Measurements from ENCODE around the gene ASMT.

DNA sequence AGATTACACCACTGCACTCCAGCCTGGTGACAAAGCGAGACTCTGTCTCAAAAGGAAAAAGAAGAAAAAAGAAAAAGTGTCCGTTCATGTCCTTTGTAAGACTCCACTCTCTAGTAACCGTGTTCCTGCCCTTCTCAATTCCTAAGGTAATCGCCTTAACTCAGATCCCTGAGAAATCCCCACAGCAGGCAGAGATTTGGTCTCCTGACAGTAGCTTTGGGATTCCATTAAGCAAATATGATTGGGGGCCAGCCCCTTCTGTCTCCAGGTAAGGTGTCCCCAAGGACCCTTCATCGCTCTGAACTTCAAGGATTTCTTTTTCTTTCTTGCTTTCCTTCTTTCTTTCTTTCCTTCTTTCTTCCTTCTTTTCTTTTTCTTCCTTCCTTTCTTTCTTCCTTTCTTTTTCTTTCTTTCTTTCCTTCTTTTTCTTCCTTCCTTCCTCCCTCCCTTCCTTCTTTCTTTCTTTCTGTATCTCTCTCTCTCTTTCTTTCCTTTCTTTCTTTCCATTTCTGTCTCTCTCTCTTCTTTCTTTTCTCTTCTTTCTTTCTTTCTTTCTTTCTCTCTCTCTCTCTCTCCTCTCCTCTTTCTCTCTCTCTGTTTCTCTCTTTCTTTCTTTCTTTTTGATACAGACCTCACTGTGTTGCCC is 2.1 kb upstream of the ASMT start:
- TF ChIP-seq, protein P1, sequence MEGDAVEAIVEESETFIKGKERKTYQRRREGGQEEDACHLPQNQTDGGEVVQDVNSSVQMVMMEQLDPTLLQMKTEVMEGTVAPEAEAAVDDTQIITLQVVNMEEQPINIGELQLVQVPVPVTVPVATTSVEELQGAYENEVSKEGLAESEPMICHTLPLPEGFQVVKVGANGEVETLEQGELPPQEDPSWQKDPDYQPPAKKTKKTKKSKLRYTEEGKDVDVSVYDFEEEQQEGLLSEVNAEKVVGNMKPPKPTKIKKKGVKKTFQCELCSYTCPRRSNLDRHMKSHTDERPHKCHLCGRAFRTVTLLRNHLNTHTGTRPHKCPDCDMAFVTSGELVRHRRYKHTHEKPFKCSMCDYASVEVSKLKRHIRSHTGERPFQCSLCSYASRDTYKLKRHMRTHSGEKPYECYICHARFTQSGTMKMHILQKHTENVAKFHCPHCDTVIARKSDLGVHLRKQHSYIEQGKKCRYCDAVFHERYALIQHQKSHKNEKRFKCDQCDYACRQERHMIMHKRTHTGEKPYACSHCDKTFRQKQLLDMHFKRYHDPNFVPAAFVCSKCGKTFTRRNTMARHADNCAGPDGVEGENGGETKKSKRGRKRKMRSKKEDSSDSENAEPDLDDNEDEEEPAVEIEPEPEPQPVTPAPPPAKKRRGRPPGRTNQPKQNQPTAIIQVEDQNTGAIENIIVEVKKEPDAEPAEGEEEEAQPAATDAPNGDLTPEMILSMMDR (conservative IDR thresholded peaks at IDR 0.05 in 1 of 2, IDR thresholded peaks at IDR 0.05 in 1 of 2; ENCODE audit: low read depth in 1 of 2, low read length in 2 of 2) = no peak
- no peak for TF ChIP-seq EZH2 (IDR thresholded peaks at IDR 0.05; ENCODE audit: low read length, missing control alignments)

Data from fibroblast of lung (primary cell).